Measurements from ENCODE around the gene SLC22A13. TPM values are rescaled to one million over a fixed set of nuclear protein-coding genes. Genes with fewer than 3 reads are reported as not detected.

The SLC22A13 gene
- total and polyA plus RNA-seq, 2 experiments from 2014 or later = 0.13 to 0.66 TPM

DNA sequence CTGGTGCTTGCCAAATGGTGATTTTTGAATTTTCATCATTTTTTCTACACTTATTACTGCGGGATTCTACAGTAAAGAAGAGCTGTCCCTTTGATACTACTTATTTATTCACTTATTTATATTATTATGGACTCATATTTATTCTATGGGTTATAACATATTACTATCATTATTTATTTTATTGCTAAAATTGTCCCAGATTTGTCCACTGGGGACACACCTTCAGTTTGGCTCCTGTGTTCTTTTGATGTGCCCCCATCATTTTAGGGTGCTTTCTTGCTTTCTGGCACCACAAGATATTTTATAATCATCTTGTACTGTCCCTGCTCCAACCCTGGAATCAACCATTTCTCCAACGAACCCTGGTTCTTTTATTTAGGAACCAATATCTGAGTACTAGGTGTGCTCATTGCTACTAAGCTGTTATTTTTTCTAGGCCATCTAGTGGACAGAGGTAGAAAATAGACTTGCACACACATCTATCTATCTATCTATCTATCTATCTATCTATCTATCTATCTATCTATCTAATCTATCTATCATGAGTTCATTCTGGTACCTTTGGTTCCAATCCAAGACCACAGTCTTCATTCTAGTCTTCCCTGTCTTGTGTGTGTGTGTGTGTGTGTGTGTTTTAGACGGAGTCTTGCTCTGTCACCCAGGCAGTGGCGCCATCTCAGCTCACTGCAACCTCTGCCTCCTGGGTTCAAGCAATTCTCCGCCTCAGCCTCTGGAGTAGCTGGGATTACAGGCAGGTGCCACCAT, 32.5 kb downstream of the SLC22A13 start:
- Histone ChIP-seq H3K27ac (ENCODE audit: low read depth) (no peak overlapping the region), H3K9me2 (ENCODE audit: insufficient read depth) (peaks cover 3% of the 10 kb centered on the region; the same call in 1 of the 2 replicates), H3F3A (replicated peaks; ENCODE audit: low read depth) (no peaks in the 10 kb centered on the region), H2AFZ (no peak overlapping the region), H3K4me2 (no peak overlapping the region), H3K36me3 (ENCODE audit: insufficient read depth) (no peaks in the 10 kb centered on the region), H3K79me2 (replicated peaks; ENCODE audit: insufficient read depth) (no peaks in the 10 kb centered on the region), H3K4me1 (ENCODE audit: insufficient read depth) (no peaks in the 10 kb centered on the region), H3K27me3 (ENCODE audit: insufficient read depth) (no peaks in the 10 kb centered on the region), H3K4me3 (no peak overlapping the region), H4K20me1 (replicated peaks; ENCODE audit: insufficient read depth) (no peaks in the 10 kb centered on the region)
- H3K4me3 Mint-ChIP-seq = no peak overlapping the region
- H3K27me3 Mint-ChIP-seq (ENCODE audit: insufficient read depth, low read depth, poor library complexity) = peaks cover 4% of the 10 kb centered on the region
- DNase-seq (ENCODE audit: low spot score) = peak; percentile 28
- H3K9me3 Mint-ChIP-seq = no peaks in the 10 kb centered on the region
- H3K4me1 Mint-ChIP-seq = peaks cover 3% of the 10 kb centered on the region; the same call in 2 of the 3 replicates
- no peak overlapping the region for H3K27ac Mint-ChIP-seq
- peak; percentile 65 for ATAC-seq
- TF ChIP-seq, protein P1, sequence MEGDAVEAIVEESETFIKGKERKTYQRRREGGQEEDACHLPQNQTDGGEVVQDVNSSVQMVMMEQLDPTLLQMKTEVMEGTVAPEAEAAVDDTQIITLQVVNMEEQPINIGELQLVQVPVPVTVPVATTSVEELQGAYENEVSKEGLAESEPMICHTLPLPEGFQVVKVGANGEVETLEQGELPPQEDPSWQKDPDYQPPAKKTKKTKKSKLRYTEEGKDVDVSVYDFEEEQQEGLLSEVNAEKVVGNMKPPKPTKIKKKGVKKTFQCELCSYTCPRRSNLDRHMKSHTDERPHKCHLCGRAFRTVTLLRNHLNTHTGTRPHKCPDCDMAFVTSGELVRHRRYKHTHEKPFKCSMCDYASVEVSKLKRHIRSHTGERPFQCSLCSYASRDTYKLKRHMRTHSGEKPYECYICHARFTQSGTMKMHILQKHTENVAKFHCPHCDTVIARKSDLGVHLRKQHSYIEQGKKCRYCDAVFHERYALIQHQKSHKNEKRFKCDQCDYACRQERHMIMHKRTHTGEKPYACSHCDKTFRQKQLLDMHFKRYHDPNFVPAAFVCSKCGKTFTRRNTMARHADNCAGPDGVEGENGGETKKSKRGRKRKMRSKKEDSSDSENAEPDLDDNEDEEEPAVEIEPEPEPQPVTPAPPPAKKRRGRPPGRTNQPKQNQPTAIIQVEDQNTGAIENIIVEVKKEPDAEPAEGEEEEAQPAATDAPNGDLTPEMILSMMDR (conservative IDR thresholded peaks at IDR 0.05; ENCODE audit: low read depth in 2 of 2) = peak; percentile 14 to 67; a peak in 3 of 4 replicates
- no peak for TF ChIP-seq POLR2AphosphoS5 (IDR thresholded peaks at IDR 0.05; ENCODE audit: low read depth)
- no peaks in the 10 kb centered on the region for H3K36me3 Mint-ChIP-seq (ENCODE audit: low read depth)

DNA sequence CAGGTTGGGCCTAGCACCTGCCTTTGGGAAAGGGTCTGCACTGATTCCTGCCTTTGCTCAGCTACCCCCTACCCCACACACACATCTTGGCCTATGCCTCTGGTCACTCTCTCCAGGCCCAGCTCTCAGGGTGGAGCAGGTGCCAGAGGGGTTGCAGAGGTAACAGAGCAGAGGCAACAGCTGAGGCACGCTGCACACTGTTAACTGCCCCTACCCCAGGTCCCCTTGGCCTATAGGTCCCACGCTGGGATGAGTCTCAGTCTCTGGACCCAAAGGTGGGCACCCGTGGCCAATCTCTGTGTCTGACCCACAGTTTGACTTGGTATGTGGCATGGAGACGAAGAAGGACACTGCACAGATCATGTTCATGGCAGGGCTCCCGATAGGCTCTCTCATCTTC, 41.3 kb downstream of the SLC22A13 start:
- no peak overlapping the region for H3K4me3 Mint-ChIP-seq
- no peak for DNase-seq (ENCODE audit: low spot score)
- no peak overlapping the region for H3K4me2 ChIP-seq
- TF ChIP-seq EZH2 (IDR thresholded peaks at IDR 0.05; ENCODE audit: low read depth, unreplicated experiment) (no peak), ZNF114 (CRISPR knock-in tag; IDR thresholded peaks at IDR 0.05) (no peak), JUNB (IDR thresholded peaks at IDR 0.05; ENCODE audit: unreplicated experiment) (no peak), STAT1 (IDR thresholded peaks at IDR 0.05; ENCODE audit: unreplicated experiment) (no peak), ZNF462 (CRISPR knock-in tag; IDR thresholded peaks at IDR 0.05) (no peak)
- no peaks in the 10 kb centered on the region for H3F3A ChIP-seq (replicated peaks; ENCODE audit: low read depth)
- no peaks in the 10 kb centered on the region for H3K9me2 ChIP-seq (ENCODE audit: insufficient read depth)
- no peaks in the 10 kb centered on the region for H3K36me3 ChIP-seq (ENCODE audit: insufficient read depth)
- no peaks in the 10 kb centered on the region for H3K27me3 ChIP-seq (ENCODE audit: insufficient read depth)
- no peak overlapping the region for H3K27ac ChIP-seq (ENCODE audit: low read depth)
- no peaks in the 10 kb centered on the region for H3K36me3 Mint-ChIP-seq (ENCODE audit: low read depth)
- H2AFZ ChIP-seq = no peak overlapping the region
- no peaks in the 10 kb centered on the region; the same call in 1 of the 3 replicates for H3K9me3 Mint-ChIP-seq
- H3K79me2 ChIP-seq (replicated peaks; ENCODE audit: insufficient read depth) = no peaks in the 10 kb centered on the region
- no peak overlapping the region for H3K27ac Mint-ChIP-seq
- H3K4me1 ChIP-seq (ENCODE audit: insufficient read depth) = no peaks in the 10 kb centered on the region
- no peak for ATAC-seq
- no peaks in the 10 kb centered on the region for H3K27me3 Mint-ChIP-seq (ENCODE audit: insufficient read depth, low read depth, poor library complexity)
- no peaks in the 10 kb centered on the region; the same call in 1 of the 2 replicates for H4K20me1 ChIP-seq (replicated peaks; ENCODE audit: insufficient read depth)
- no peak overlapping the region for H3K4me3 ChIP-seq
- no peaks in the 10 kb centered on the region for H3K4me1 Mint-ChIP-seq
